Smooth muscle cell (in vitro differentiated cells): Measurements from ENCODE around the gene TRIO. TPM values are rescaled to one million over a fixed set of nuclear protein-coding genes. Genes with fewer than 3 reads are reported as not detected.

Source experiments
- DNase-seq: peaks from one replicate; lab custom pipeline; 2025; ENCODE audit not compliant: unreplicated experiment; lab: John Stamatoyannopoulos, UW
- H2AFZ ChIP-seq: fragments of 200-600 bp; sonication (generic); 2 replicates; pipeline ENCODE4 v1.6.0; 2016; ENCODE audit warnings: antibody characterized with exemption, low read depth, mild to moderate bottlenecking
- H3F3A ChIP-seq: fragments of 200-600 bp; sonication (generic); 2 replicates; pipeline ENCODE4 v1.6.0; 2017; ENCODE audit warnings: antibody characterized with exemption, low read depth
- H3K27ac ChIP-seq: fragments of 200-600 bp; sonication (generic); 2 replicates; pipeline ENCODE4 v1.5.1; 2016; ENCODE audit warnings: low read depth, mild to moderate bottlenecking
- H3K27me3 ChIP-seq: fragments of 200-600 bp; sonication (generic); 2 replicates; pipeline ENCODE4 v1.6.1; 2016; ENCODE audit warnings: low read depth, mild to moderate bottlenecking
- H3K36me3 ChIP-seq: fragments of 200-600 bp; sonication (generic); 2 replicates; pipeline ENCODE4 v1.5.1; 2016; ENCODE audit warnings: low read depth
- H3K4me1 ChIP-seq: fragments of 200-600 bp; sonication (generic); 2 replicates; pipeline ENCODE4 v1.5.1; 2016; ENCODE audit warnings: low read depth
- H3K4me2 ChIP-seq: fragments of 200-600 bp; sonication (generic); 2 replicates; pipeline ENCODE4 v1.6.0; 2016; ENCODE audit warnings: mild to moderate bottlenecking
- H3K4me3 ChIP-seq: fragments of 200-600 bp; sonication (generic); 2 replicates; pipeline ENCODE4 v1.5.1; 2016; ENCODE audit warnings: mild to moderate bottlenecking
- H3K79me2 ChIP-seq: fragments of 200-600 bp; sonication (generic); 2 replicates; pipeline ENCODE4 v1.6.0; 2016; ENCODE audit warnings: low read depth, mild to moderate bottlenecking
- H3K9ac ChIP-seq: fragments of 200-600 bp; sonication (generic); 2 replicates; pipeline ENCODE4 v1.6.0; 2016; ENCODE audit warnings: low read depth
- H3K9me3 ChIP-seq: fragments of 200-600 bp; sonication (generic); replicated peaks from 2 replicates; pipeline ENCODE4 v1.5.1; 2016; ENCODE audit warnings: low read depth
- H4K20me1 ChIP-seq: fragments of 200-600 bp; sonication (generic); 2 replicates; pipeline ENCODE4 v1.6.0; 2016; ENCODE audit warnings: low read depth
- WGBS: methylation state at CpG from one replicate; pipeline ENCODE4 v1.1.7; 2016; ENCODE audit warnings: low lambda C conversion rate; 5-methylcytosine and 5-hydroxymethylcytosine counted together
- polyA plus RNA-seq: library from polyadenylated mRNA; unstranded; fragments of >200 nt; fragmentation: Nextera tagmentation; extraction: Ambion mirVana; gene quantifications from 2 replicates; pipeline ENCODE4 v1.2.1, GENCODE V29; 2016
- total RNA-seq: library from RNA; depleted of rRNA; stranded (reverse); fragments of >200 nt; gene quantifications from 2 replicates; pipeline ENCODE4 v1.2.3, GENCODE V29; 2014
- TF ChIP-seq, protein P1 (sequence below): fragments of 200-600 bp; sonication (generic); IDR thresholded peaks from 2 replicates; pipeline ENCODE4 v1.5.1; 2017; ENCODE audit warnings: borderline replicate concordance, mild to moderate bottlenecking, antibody characterized with exemption; ENCODE audit not compliant: insufficient read depth, poor library complexity, severe bottlenecking

The TRIO gene
- total and polyA plus RNA-seq, 2 experiments from 2014 or later = 10.2 to 118 TPM

DNA sequence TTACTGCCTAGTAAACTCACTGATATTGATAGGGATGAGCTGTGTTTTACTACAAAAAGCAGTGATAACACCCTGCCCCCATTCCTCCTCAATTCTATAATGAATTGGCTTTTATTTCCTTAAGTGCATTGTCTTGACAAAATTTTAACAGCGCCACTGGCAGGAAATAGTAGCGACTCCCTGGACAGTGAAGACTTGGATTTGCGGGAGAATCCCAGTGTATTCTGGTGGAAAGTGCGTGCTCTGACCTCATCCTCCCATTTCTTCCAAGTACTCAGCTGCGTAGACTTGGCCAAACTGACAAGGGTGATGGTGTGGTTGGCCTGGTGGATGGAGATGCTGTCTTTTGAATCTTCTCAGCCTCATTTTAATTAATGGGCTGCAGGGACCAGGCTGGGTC lies 5.3 kb downstream of the TRIO start:
- H3K27ac ChIP-seq = no peak overlapping the region

DNA sequence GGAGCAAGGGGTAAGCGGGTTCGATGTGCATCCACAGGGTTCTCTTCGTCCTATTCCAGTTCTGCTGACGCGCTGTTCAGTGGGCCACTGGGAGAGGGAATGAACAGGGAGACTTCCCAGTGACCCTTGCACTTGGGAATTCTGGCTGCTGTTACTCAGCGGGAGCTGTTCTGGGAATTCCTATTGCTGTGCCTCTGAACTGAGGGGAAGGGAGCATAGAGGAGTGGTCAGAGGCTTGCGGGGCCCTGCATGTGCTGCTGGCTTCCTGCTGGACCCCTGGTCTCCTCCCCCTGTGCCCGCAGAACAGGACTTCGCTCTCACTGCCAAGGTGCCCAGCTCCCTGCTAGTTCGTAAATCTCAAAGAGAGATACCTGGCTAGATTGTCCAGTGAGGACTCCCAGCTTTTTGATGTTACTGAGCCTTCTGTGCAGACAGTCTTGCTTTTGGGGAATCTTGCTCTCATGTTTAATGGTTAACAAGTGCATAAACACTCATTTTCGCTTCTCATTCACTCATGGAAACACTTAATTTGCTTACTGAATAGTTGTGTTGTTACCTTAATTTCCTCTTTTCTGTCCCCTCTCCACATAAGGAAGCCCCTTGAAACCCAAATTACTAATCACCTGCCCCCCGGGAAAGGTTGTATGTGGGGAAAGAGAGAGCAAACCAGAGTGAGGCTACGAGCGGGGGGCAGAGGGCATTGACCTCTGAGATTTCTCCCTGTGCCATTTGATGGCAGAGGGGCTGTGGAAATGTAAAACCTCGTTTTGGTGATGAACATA lies 5.9 kb downstream of the TRIO start:
- no peak for DNase-seq

More for the DNA sequence above, 5.3 kb downstream of the TRIO start:
- WGBS = 76% methylated on average over 5 of the region's 5 CpGs
- Histone ChIP-seq H3K79me2 (peaks cover 93% of the 10 kb centered on the region), H3K4me2 (peak overlapping the region; percentile 52), H3F3A (peaks cover 12% of the 10 kb centered on the region), H3K9ac (no peak overlapping the region), H3K27me3 (no peaks in the 10 kb centered on the region), H3K4me1 (peaks cover 48% of the 10 kb centered on the region), H3K4me3 (no peak overlapping the region), H3K9me3 (no peaks in the 10 kb centered on the region), H3K36me3 (no peaks in the 10 kb centered on the region), H2AFZ (no peak overlapping the region), H4K20me1 (peaks cover 93% of the 10 kb centered on the region)
- no peak for DNase-seq
- TF ChIP-seq, protein P1, sequence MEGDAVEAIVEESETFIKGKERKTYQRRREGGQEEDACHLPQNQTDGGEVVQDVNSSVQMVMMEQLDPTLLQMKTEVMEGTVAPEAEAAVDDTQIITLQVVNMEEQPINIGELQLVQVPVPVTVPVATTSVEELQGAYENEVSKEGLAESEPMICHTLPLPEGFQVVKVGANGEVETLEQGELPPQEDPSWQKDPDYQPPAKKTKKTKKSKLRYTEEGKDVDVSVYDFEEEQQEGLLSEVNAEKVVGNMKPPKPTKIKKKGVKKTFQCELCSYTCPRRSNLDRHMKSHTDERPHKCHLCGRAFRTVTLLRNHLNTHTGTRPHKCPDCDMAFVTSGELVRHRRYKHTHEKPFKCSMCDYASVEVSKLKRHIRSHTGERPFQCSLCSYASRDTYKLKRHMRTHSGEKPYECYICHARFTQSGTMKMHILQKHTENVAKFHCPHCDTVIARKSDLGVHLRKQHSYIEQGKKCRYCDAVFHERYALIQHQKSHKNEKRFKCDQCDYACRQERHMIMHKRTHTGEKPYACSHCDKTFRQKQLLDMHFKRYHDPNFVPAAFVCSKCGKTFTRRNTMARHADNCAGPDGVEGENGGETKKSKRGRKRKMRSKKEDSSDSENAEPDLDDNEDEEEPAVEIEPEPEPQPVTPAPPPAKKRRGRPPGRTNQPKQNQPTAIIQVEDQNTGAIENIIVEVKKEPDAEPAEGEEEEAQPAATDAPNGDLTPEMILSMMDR = no peak

DNA sequence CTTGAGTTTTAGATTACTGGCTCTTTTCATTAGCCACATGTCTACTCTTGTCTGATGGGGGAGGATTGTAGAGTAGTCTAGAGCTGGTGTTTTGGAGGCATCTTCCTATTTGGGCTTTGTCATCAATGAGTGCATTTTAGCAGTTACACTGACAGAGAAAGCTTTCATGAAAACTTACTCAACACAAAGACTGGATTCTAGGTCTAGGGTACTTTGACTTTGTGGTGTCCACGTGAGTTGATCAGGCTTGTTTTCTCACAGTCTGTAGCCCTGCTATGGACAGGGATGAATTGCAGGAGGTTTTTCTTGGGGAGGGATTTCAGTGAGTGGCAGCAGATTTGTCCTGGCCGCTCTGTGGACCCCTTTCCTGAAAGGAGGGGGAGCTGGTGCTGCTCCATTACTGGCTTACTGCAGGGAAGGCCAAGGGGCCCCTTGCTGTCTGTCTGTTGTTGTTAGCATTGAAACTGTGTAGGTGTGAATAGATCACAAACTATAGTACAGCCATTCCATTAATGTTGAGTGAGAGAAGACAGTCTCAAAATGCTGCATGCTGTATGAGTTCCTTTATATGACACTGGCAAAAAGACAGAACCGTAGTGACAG lies 6.6 kb downstream of the TRIO start:
- no peaks in the 10 kb centered on the region for H3K9me3 ChIP-seq
- H3K27ac ChIP-seq = no peak overlapping the region
- peaks cover 22% of the 10 kb centered on the region for H3F3A ChIP-seq
- TF ChIP-seq, protein P1 = no peak
- peaks cover 96% of the 10 kb centered on the region for H3K79me2 ChIP-seq
- no peak for DNase-seq
- H3K36me3 ChIP-seq = no peaks in the 10 kb centered on the region
- H3K27me3 ChIP-seq = no peaks in the 10 kb centered on the region
- H3K4me1 ChIP-seq = peaks cover 60% of the 10 kb centered on the region
- H3K4me3 ChIP-seq = no peak overlapping the region
- no peak overlapping the region for H3K9ac ChIP-seq
- no peak overlapping the region for H2AFZ ChIP-seq
- WGBS = 71% methylated on average over 3 of the region's 3 CpGs
- H4K20me1 ChIP-seq = peaks cover 99% of the 10 kb centered on the region
- H3K4me2 ChIP-seq = peak overlapping the region; percentile 36

More for the DNA sequence above, 5.9 kb downstream of the TRIO start:
- Histone ChIP-seq H3K9ac (no peak overlapping the region), H3K9me3 (no peaks in the 10 kb centered on the region), H3K36me3 (no peaks in the 10 kb centered on the region), H3F3A (peaks cover 15% of the 10 kb centered on the region), H3K27me3 (no peaks in the 10 kb centered on the region), H3K27ac (no peak overlapping the region), H3K4me2 (peak overlapping the region; percentile 52), H3K4me3 (no peak overlapping the region), H4K20me1 (peaks cover 99% of the 10 kb centered on the region), H2AFZ (no peak overlapping the region), H3K4me1 (peaks cover 54% of the 10 kb centered on the region), H3K79me2 (peaks cover 95% of the 10 kb centered on the region)
- 80% methylated on average over 15 of the region's 15 CpGs for WGBS
- TF ChIP-seq, protein P1 = no peak
